A673 (cell line): ENCODE measurements around the gene ERI3.

Source experiments
- CTCF ChIP-seq: fragments of 300-800, 200-600 bp; sonication (generic); conservative IDR thresholded peaks from 2 replicates; pipeline ENCODE4 v1.5.1; 2017; ENCODE audit warnings: low read depth, mild to moderate bottlenecking, antibody characterized with exemption, low read length, moderate library complexity, mixed read lengths
- EZH2 ChIP-seq: fragments of 200-600 bp; sonication (generic); IDR thresholded peaks from 2 replicates; pipeline ENCODE4 v1.6.1; 2017; ENCODE audit warnings: borderline replicate concordance, low read depth, mild to moderate bottlenecking, mixed read lengths, antibody characterized with exemption, low read length; ENCODE audit not compliant: poor library complexity, severe bottlenecking

GRCh38 chr1:44401256-44402228 lies 46.5 kb upstream of the ERI3 start:
- no peak for TF ChIP-seq CTCF
- TF ChIP-seq EZH2, result no peak
